Panc1 (cell line): ENCODE data around the gene SNHG17. TPM values are rescaled to one million over a fixed set of nuclear protein-coding genes. Genes with fewer than 3 reads are reported as not detected.

ENCODE experiments used
- ATAC-seq: fragments of 200-7000 bp; cut with Tn5 transposase; 2 replicates; pipeline ENCODE4 v1.9.1; 2020; ENCODE audit warnings: mild to moderate bottlenecking, moderate library complexity
- BruUV-seq: library from RNA; stranded (reverse); fragments of 400-500 nt; replicated peaks from 2 replicates; lab custom pipeline; 2021; lab: Mats Ljungman, UMichigan
- CTCF ChIA-PET: fragments of 300-600 bp; sonication (Branson Sonifier 250); formaldehyde crosslinking; loops from one replicate; lab custom pipeline; 2022; ENCODE audit warnings: antibody characterized with exemption; lab: Charles Lee
- POLR2A ChIA-PET: fragments of 300-600 bp; sonication (Branson Sonifier 250); formaldehyde crosslinking; loops from one replicate; lab custom pipeline; 2022; ENCODE audit warnings: antibody characterized with exemption; lab: Charles Lee
- DNase-seq: peaks from one replicate; pipeline ENCODE4 v3.0.0-alpha.2; 2010; ENCODE audit warnings: low read depth, low spot score
- H3K27ac ChIP-seq: 2 replicates; pipeline ENCODE4 v1.5.1; 2011; ENCODE audit warnings: mild to moderate bottlenecking, low read length, inconsistent platforms
- H3K27me3 ChIP-seq: fragments of 200-500 bp; sonication (Bioruptor generic); 2 replicates; pipeline ENCODE4 v1.6.0; 2014; ENCODE audit warnings: low read length, inconsistent platforms; ENCODE audit not compliant: control insufficient read depth, insufficient read depth
- H3K36me3 ChIP-seq: fragments of 200-500 bp; sonication (Bioruptor generic); 2 replicates; pipeline ENCODE4 v1.5.1; 2014; ENCODE audit warnings: inconsistent platforms, mild to moderate bottlenecking, low read length, moderate library complexity; ENCODE audit not compliant: control insufficient read depth, insufficient read depth
- H3K4me1 ChIP-seq: 2 replicates; pipeline ENCODE4 v1.5.1; 2011; ENCODE audit warnings: inconsistent platforms, mild to moderate bottlenecking, low read length, moderate library complexity; ENCODE audit not compliant: control insufficient read depth, insufficient read depth
- H3K4me3 ChIP-seq, 2 experiments: 2 replicates each; pipeline ENCODE4 v1.5.1; 2011 to 2012; ENCODE audit warnings: low read depth in 2 of 2, low read length in 2 of 2, mild to moderate bottlenecking in 2 of 2, inconsistent platforms in 1 of 2, moderate library complexity in 1 of 2
- H3K9me3 ChIP-seq: fragments of 200-500 bp; sonication (Bioruptor generic); 2 replicates; pipeline ENCODE4 v1.5.1; 2014; ENCODE audit warnings: low read depth, mild to moderate bottlenecking, inconsistent platforms, low read length, moderate library complexity; ENCODE audit not compliant: control insufficient read depth, insufficient read depth
- POLR2AphosphoS5 ChIP-seq: IDR thresholded peaks from 2 replicates; pipeline ENCODE4 v1.6.1; 2012; ENCODE audit warnings: mild to moderate bottlenecking, low read depth, low read length, moderate library complexity
- SIN3A ChIP-seq: IDR thresholded peaks from 2 replicates; pipeline ENCODE4 v1.6.1; 2012; ENCODE audit warnings: low read depth, mild to moderate bottlenecking, low read length, moderate library complexity, borderline replicate concordance; ENCODE audit not compliant: insufficient read depth
- in situ Hi-C: cut with HindIII; loops from 2 replicates; pipeline ENCODE4 v1.10.0; 2016; ENCODE audit warnings: low sequenced_read_pairs, low pct_unique_long_range_greater_than_20kb
- intact Hi-C: fragments of 100-400 bp; cut with micrococcal nuclease; formaldehyde crosslinking; loops from one replicate; pipeline ENCODE4 v1.10.0; 2022; ENCODE audit not compliant: unreplicated experiment
- total RNA-seq: library from RNA; stranded (reverse); gene quantifications from one replicate; pipeline ENCODE4 v1.2.1, GENCODE V29; 2021; ENCODE audit not compliant: unreplicated experiment
- TF ChIP-seq, protein P1 (sequence below), 2 experiments: IDR thresholded peaks; 2 replicates each; pipeline ENCODE4 v1.6.1; 2011 to 2012; ENCODE audit warnings: low read depth in 2 of 2, control low read depth in 1 of 2, low read length in 1 of 2, mild to moderate bottlenecking in 1 of 2, moderate library complexity in 1 of 2; ENCODE audit not compliant: insufficient read depth in 1 of 2
- TF ChIP-seq, protein P2 (sequence below): fragments of 450-650 bp; IDR thresholded peaks from 2 replicates; pipeline ENCODE4 v1.5.1; 2017; ENCODE audit warnings: mild to moderate bottlenecking

SNHG17 gene
- total RNA-seq, 1 experiment from 2014 or later = 60.1 TPM

DNA sequence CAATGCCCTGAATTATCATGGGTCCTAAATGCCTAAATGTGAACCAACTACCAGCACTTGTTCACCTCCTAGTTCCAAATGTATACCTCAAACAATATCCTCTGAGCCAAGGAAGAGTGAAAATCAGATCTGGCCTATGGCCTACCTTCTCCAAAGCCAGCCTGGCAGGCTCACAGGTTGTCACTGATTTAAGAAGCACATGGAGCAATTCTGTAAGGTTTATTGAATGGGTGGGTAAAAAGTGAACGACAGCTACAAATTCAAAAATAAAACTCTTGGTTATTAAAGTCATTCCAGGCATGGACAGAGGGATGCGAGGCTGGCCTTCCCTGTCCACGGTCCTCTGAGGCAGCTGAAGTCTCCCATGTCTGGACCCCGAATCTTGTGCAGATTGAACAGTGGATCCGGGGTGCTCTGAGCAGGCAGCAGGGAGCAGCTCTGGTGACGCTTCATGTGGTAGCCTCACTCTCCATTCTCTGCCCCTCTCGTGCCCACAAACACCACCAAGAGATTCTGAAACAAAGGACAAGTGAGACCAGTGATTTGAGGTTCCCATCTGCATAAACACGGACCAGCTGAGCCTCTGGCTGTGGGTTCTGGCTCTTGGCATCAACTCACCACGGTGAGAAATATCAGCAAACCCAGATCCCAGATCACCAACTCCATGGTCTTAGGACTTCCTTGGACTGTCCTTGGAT lies 14.6 kb downstream of the SNHG17 start:
- Histone ChIP-seq H3K4me1 (no peaks in the 10 kb centered on the region), H3K9me3 (no peaks in the 10 kb centered on the region), H3K27me3 (no peaks in the 10 kb centered on the region), H3K4me3 (no peak overlapping the region), H3K36me3 (peaks cover 40% of the 10 kb centered on the region), H3K27ac (no peak overlapping the region)
- intact Hi-C loops = no loop called here
- POLR2A ChIA-PET = no interaction called here
- TF ChIP-seq, protein P1, sequence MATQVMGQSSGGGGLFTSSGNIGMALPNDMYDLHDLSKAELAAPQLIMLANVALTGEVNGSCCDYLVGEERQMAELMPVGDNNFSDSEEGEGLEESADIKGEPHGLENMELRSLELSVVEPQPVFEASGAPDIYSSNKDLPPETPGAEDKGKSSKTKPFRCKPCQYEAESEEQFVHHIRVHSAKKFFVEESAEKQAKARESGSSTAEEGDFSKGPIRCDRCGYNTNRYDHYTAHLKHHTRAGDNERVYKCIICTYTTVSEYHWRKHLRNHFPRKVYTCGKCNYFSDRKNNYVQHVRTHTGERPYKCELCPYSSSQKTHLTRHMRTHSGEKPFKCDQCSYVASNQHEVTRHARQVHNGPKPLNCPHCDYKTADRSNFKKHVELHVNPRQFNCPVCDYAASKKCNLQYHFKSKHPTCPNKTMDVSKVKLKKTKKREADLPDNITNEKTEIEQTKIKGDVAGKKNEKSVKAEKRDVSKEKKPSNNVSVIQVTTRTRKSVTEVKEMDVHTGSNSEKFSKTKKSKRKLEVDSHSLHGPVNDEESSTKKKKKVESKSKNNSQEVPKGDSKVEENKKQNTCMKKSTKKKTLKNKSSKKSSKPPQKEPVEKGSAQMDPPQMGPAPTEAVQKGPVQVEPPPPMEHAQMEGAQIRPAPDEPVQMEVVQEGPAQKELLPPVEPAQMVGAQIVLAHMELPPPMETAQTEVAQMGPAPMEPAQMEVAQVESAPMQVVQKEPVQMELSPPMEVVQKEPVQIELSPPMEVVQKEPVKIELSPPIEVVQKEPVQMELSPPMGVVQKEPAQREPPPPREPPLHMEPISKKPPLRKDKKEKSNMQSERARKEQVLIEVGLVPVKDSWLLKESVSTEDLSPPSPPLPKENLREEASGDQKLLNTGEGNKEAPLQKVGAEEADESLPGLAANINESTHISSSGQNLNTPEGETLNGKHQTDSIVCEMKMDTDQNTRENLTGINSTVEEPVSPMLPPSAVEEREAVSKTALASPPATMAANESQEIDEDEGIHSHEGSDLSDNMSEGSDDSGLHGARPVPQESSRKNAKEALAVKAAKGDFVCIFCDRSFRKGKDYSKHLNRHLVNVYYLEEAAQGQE (IDR thresholded peaks at IDR 0.05; ENCODE audit: insufficient read depth in 1 of 2, low read depth in 2 of 2, low read length in 1 of 2) = no peak
- no peak for TF ChIP-seq POLR2AphosphoS5
- TF ChIP-seq SIN3A = no peak
- TF ChIP-seq, protein P2, sequence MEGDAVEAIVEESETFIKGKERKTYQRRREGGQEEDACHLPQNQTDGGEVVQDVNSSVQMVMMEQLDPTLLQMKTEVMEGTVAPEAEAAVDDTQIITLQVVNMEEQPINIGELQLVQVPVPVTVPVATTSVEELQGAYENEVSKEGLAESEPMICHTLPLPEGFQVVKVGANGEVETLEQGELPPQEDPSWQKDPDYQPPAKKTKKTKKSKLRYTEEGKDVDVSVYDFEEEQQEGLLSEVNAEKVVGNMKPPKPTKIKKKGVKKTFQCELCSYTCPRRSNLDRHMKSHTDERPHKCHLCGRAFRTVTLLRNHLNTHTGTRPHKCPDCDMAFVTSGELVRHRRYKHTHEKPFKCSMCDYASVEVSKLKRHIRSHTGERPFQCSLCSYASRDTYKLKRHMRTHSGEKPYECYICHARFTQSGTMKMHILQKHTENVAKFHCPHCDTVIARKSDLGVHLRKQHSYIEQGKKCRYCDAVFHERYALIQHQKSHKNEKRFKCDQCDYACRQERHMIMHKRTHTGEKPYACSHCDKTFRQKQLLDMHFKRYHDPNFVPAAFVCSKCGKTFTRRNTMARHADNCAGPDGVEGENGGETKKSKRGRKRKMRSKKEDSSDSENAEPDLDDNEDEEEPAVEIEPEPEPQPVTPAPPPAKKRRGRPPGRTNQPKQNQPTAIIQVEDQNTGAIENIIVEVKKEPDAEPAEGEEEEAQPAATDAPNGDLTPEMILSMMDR = no peak
- in situ Hi-C loops = no loop called here
- ATAC-seq (no peak), DNase-seq (no peak)
- CTCF ChIA-PET = no interaction called here
- no TSS peak for BruUV-seq

DNA sequence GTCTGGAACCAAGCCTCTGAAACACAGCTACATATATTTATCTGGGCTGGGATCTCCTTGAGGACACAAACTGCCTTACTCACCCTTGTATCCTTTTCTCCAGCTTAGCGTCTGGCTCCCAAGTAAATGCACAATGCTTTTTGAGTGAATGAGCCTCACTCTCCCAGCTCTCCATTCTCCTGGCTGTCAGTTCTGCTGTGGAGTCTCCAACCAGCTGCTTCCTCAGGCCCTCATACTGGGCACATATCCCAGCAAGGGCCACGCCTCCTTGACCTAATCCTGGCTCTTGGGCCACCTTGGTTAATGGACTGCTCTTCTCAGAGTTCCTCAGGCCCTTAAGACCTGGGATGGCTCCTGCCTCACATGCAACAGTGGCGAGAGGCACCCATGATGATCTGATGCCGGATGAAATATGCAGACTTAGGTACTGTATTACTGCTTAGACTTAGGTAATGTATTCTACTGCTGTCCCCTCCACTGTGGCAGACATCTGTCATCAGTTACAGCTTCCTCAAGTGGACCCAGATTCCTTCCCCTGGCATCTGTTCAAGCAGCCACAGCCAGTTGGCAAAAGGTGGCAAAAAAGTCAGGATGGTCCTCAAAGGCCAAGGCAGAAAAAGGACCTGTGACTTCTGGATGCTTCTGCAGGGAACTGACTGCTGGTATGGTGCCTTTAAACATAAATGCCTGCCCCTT lies 16.5 kb downstream of the SNHG17 start:
- Histone ChIP-seq H3K4me1 (no peaks in the 10 kb centered on the region), H3K36me3 (peaks cover 28% of the 10 kb centered on the region), H3K4me3 (no peak overlapping the region), H3K27me3 (no peaks in the 10 kb centered on the region), H3K27ac (no peak overlapping the region), H3K9me3 (no peaks in the 10 kb centered on the region)
- intact Hi-C loops (no loop called here), in situ Hi-C loops (no loop called here)
- ATAC-seq (peak; percentile 59), DNase-seq (no peak)
- no TSS peak for BruUV-seq
- TF ChIP-seq, protein P1 (IDR thresholded peaks at IDR 0.05; ENCODE audit: insufficient read depth in 1 of 2, low read depth in 2 of 2, low read length in 1 of 2) = no peak
- peak; percentile 42; the same call in 1 of the 2 replicates for TF ChIP-seq POLR2AphosphoS5
- POLR2A ChIA-PET = no interaction called here
- CTCF ChIA-PET = interaction anchor here (0.6 to 1.1 kb wide), 3 partner anchors 9 to 803 kb away, joined by 3 to 6 read pairs (median 6); no protein-coding TSS in a partner anchor
